Lower lobe of right lung (tissue), 2 donors: ENCODE measurements around the gene HEPN1. TPM values are rescaled to one million over a fixed set of nuclear protein-coding genes. Genes with fewer than 3 reads are reported as not detected.

ENCODE experiments used
- ATAC-seq, 2 donors: fragments of 200-7000 bp; cut with Tn5 transposase; one replicate each; pipeline ENCODE4 v1.9.1; 2020 to 2022; ENCODE audit warnings: mild to moderate bottlenecking in 2 of 2, moderate library complexity in 2 of 2
- DNase-seq: peaks from one replicate; pipeline ENCODE4 v3.0.0-alpha.2; 2020
- H3K27ac ChIP-seq: fragments of 200-600 bp; one replicate; pipeline ENCODE4 v1.8.0; 2022
- H3K27me3 ChIP-seq: fragments of 200-600 bp; one replicate; pipeline ENCODE4 v1.8.0; 2022; ENCODE audit warnings: low read depth
- H3K36me3 ChIP-seq: fragments of 200-600 bp; one replicate; pipeline ENCODE4 v1.8.0; 2022; ENCODE audit warnings: mild to moderate bottlenecking
- H3K4me1 ChIP-seq: fragments of 200-600 bp; one replicate; pipeline ENCODE4 v1.8.0; 2022
- H3K4me3 ChIP-seq: fragments of 200-600 bp; one replicate; pipeline ENCODE4 v1.8.0; 2022; ENCODE audit warnings: mild to moderate bottlenecking
- H3K9me3 ChIP-seq: fragments of 200-600 bp; one replicate; pipeline ENCODE4 v1.8.0; 2022
- intact Hi-C: fragments of 100-400 bp; cut with DNase I; formaldehyde crosslinking; loops from one replicate; pipeline ENCODE4 v1.11.0; 2022
- total RNA-seq: library from RNA; stranded (reverse); fragmentation: NEBNext Ultra II Directional; extraction: Animal tissue kit (Norgen Biotek cat#: 25700); gene quantifications from one replicate; pipeline ENCODE4 v1.2.1, GENCODE V29; 2021
- TF ChIP-seq, protein P1 (sequence below): fragments of 200-600 bp; IDR thresholded peaks from one replicate; pipeline ENCODE4 v1.8.0; 2022; ENCODE audit warnings: antibody characterized with exemption, mild to moderate bottlenecking
- donor health status: DM: no; HTN: yes; CAD: no; lungs with severe emphysema.

Gene HEPN1
- total RNA-seq, 1 donor from 2014 or later = not detected

- H3K4me1 ChIP-seq = peaks cover 49% of the 10 kb centered on the region
- no peaks in the 10 kb centered on the region for H3K9me3 ChIP-seq
- H3K36me3 ChIP-seq = no peaks in the 10 kb centered on the region
- TF ChIP-seq, protein P1, sequence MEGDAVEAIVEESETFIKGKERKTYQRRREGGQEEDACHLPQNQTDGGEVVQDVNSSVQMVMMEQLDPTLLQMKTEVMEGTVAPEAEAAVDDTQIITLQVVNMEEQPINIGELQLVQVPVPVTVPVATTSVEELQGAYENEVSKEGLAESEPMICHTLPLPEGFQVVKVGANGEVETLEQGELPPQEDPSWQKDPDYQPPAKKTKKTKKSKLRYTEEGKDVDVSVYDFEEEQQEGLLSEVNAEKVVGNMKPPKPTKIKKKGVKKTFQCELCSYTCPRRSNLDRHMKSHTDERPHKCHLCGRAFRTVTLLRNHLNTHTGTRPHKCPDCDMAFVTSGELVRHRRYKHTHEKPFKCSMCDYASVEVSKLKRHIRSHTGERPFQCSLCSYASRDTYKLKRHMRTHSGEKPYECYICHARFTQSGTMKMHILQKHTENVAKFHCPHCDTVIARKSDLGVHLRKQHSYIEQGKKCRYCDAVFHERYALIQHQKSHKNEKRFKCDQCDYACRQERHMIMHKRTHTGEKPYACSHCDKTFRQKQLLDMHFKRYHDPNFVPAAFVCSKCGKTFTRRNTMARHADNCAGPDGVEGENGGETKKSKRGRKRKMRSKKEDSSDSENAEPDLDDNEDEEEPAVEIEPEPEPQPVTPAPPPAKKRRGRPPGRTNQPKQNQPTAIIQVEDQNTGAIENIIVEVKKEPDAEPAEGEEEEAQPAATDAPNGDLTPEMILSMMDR = no peak
- ATAC-seq = no peak
- no peak for DNase-seq
- intact Hi-C loops = no loop called here
- no peak overlapping the region for H3K4me3 ChIP-seq
- H3K27ac ChIP-seq = no peak overlapping the region
- no peaks in the 10 kb centered on the region for H3K27me3 ChIP-seq
Measured at GRCh38 chr11:124880290-124880611, 38.8 kb upstream of the HEPN1 start.

- ATAC-seq (no peak), DNase-seq (no peak)
- Histone ChIP-seq H3K27me3 (no peaks in the 10 kb centered on the region), H3K36me3 (peaks cover 5% of the 10 kb centered on the region), H3K27ac (no peak overlapping the region), H3K4me1 (peaks cover 46% of the 10 kb centered on the region), H3K9me3 (no peaks in the 10 kb centered on the region), H3K4me3 (no peak overlapping the region)
- intact Hi-C loops = no loop called here
- TF ChIP-seq, protein P1 = no peak
Measured at GRCh38 chr11:124880958-124881357, 38.1 kb upstream of the HEPN1 start.

- intact Hi-C loops = no loop called here
Measured at GRCh38 chr11:124882339-124883071, 36.5 kb upstream of the HEPN1 start.

GRCh38 chr11:124884340-124884739 is 34.7 kb upstream of the HEPN1 start:
- Histone ChIP-seq H3K4me1 (peaks cover 48% of the 10 kb centered on the region), H3K36me3 (peaks cover 7% of the 10 kb centered on the region), H3K9me3 (no peaks in the 10 kb centered on the region), H3K27me3 (no peaks in the 10 kb centered on the region), H3K4me3 (no peak overlapping the region), H3K27ac (no peak overlapping the region)
- no peak for DNase-seq
- ATAC-seq = no peak
- intact Hi-C loops = no loop called here
- TF ChIP-seq, protein P1 = no peak

More at GRCh38 chr11:124882339-124883071, 36.5 kb upstream of the HEPN1 start:
- Histone ChIP-seq H3K36me3 (peaks cover 7% of the 10 kb centered on the region), H3K27me3 (no peaks in the 10 kb centered on the region), H3K9me3 (no peaks in the 10 kb centered on the region), H3K27ac (peak overlapping the region; percentile 63), H3K4me3 (no peak overlapping the region), H3K4me1 (peaks cover 38% of the 10 kb centered on the region)
- DNase-seq (no peak), ATAC-seq (peak in 1 of 2 donors; percentile 18)
- TF ChIP-seq, protein P1 = no peak

DNA sequence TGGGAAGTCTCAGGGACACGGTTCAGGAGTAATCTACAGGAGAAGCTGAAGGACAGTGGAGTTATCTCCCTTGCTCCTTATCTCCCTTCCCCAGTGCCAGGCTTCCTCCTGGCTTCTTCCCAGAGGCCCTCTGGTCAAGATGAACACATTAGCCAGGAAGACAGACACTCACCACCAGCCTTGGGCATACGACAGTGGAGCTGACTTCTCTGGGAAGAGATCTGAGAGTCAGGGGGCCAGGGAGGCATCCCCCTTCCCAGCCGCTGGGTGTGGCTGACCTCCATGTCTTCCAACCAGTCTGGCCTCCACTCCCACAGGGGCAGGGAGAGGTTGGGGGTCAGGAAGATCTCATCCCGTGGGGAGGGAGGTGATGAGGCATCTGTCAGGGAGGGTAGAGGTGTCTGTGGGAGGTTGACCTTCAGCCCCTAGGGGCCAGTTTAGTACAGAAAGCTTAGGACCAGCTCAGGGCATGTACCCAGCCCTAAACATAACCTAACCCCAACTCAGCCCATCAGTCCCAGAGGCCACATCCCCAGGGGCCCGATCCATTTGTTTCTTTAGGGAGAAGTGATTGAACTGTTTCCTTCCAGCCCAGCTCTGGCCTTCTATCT is 34.1 kb upstream of the HEPN1 start:
- intact Hi-C loops = no loop called here

More for the DNA sequence above, 34.1 kb upstream of the HEPN1 start:
- Histone ChIP-seq H3K27me3 (no peaks in the 10 kb centered on the region), H3K27ac (no peak overlapping the region), H3K36me3 (peaks cover 7% of the 10 kb centered on the region), H3K4me3 (no peak overlapping the region), H3K4me1 (peaks cover 54% of the 10 kb centered on the region), H3K9me3 (no peaks in the 10 kb centered on the region)
- ATAC-seq (no peak), DNase-seq (no peak)
- TF ChIP-seq, protein P1 = no peak
